ENCODE measurements around the gene GGA1.

GGA1 gene

DNA sequence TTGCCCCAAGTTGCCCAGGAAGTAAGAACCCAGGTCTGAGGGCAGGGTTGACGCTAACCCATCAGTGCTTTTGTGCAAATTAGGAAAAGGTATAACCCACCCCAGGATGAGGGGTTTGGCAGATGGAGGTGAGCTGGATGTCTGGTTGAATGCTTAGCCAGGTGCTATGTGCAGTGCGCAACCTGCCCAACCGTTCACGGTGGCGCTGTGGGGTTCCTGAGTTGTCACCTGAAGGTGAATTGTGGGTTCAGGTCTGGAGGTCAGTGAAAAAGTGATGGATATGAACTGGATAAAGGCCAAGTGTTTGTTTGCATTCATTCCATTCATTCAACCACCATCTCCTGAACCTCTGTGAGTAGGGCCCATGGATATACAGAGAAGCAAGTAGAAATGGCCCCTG lies 14.4 kb upstream of the GGA1 start:
- H3K9me3 ChIP-seq (replicated peaks; ENCODE audit: insufficient read depth, low read length): no peaks in the 10 kb centered on the region
- no peaks in the 10 kb centered on the region for H3K4me1 ChIP-seq (ENCODE audit: low read length)
- no peak overlapping the region for H3K9ac ChIP-seq (ENCODE audit: low read length)
- no peaks in the 10 kb centered on the region for H3K79me2 ChIP-seq (ENCODE audit: low read length)
- H3K9me2 ChIP-seq (replicated peaks; ENCODE audit: insufficient read depth, low read length): no peaks in the 10 kb centered on the region
- H3K36me3 ChIP-seq (replicated peaks; ENCODE audit: insufficient read depth, low read length): no peaks in the 10 kb centered on the region
- TF ChIP-seq EZH2 (optimal IDR thresholded peaks at IDR 0.05; ENCODE audit: low read depth, low read length) (no peak), EZH2phosphoT487 (IDR thresholded peaks at IDR 0.05; ENCODE audit: low read length) (no peak)
- TF ChIP-seq, protein P1, sequence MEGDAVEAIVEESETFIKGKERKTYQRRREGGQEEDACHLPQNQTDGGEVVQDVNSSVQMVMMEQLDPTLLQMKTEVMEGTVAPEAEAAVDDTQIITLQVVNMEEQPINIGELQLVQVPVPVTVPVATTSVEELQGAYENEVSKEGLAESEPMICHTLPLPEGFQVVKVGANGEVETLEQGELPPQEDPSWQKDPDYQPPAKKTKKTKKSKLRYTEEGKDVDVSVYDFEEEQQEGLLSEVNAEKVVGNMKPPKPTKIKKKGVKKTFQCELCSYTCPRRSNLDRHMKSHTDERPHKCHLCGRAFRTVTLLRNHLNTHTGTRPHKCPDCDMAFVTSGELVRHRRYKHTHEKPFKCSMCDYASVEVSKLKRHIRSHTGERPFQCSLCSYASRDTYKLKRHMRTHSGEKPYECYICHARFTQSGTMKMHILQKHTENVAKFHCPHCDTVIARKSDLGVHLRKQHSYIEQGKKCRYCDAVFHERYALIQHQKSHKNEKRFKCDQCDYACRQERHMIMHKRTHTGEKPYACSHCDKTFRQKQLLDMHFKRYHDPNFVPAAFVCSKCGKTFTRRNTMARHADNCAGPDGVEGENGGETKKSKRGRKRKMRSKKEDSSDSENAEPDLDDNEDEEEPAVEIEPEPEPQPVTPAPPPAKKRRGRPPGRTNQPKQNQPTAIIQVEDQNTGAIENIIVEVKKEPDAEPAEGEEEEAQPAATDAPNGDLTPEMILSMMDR (IDR thresholded peaks at IDR 0.05; ENCODE audit: low read length): peak; percentile 34
- no peak overlapping the region for H3K4me3 ChIP-seq (ENCODE audit: low read length)
- H4K20me1 ChIP-seq (ENCODE audit: insufficient read depth, low read length): no peaks in the 10 kb centered on the region
- DNase-seq: no peak
- peaks cover 40% of the 10 kb centered on the region for H3K27me3 ChIP-seq (replicated peaks; ENCODE audit: insufficient read depth, low read length)
- H2AFZ ChIP-seq (ENCODE audit: low read length): no peak overlapping the region
- no peaks in the 10 kb centered on the region for H3F3A ChIP-seq (ENCODE audit: insufficient read depth, low read length)
- H3K27ac ChIP-seq (ENCODE audit: low read length): no peak overlapping the region
- no peak overlapping the region for H3K4me2 ChIP-seq (ENCODE audit: low read depth, low read length)

DNA sequence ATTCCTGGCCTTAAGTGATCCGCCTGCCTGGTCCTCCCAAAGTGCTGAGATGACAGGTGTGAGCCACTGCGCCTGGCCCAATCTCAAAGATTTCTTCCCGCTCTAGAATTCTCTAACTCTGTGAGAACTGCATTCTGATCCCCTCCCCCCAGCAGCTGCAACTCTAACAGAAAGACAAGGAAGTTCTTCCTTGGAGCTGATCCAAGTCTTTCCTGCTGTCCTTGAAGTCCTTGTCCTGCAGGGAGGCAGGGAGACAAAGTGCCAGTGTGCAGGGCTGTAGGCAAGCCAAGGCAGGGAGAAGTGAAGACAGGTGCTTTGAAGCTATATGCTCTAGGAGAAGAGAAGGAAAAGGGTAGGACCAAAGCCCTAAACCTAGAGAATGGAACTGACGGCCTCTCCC lies 9.5 kb upstream of the GGA1 start:
- no peaks in the 10 kb centered on the region for H3K9me3 ChIP-seq (replicated peaks; ENCODE audit: insufficient read depth, low read length)
- H3F3A ChIP-seq (ENCODE audit: insufficient read depth, low read length): no peaks in the 10 kb centered on the region
- no peak overlapping the region for H3K9ac ChIP-seq (ENCODE audit: low read length)
- H3K9me2 ChIP-seq (replicated peaks; ENCODE audit: insufficient read depth, low read length): no peaks in the 10 kb centered on the region
- H3K4me1 ChIP-seq (ENCODE audit: low read length): no peaks in the 10 kb centered on the region
- H2AFZ ChIP-seq (ENCODE audit: low read length): no peak overlapping the region
- no peaks in the 10 kb centered on the region for H3K36me3 ChIP-seq (replicated peaks; ENCODE audit: insufficient read depth, low read length)
- TF ChIP-seq, protein P1 (IDR thresholded peaks at IDR 0.05; ENCODE audit: low read length): no peak
- no peak for TF ChIP-seq EZH2 (optimal IDR thresholded peaks at IDR 0.05; ENCODE audit: low read depth, low read length)
- no peak for TF ChIP-seq EZH2phosphoT487 (IDR thresholded peaks at IDR 0.05; ENCODE audit: low read length)
- no peak overlapping the region for H3K4me2 ChIP-seq (ENCODE audit: low read depth, low read length)
- no peak overlapping the region for H3K4me3 ChIP-seq (ENCODE audit: low read length)
- no peaks in the 10 kb centered on the region for H4K20me1 ChIP-seq (ENCODE audit: insufficient read depth, low read length)
- DNase-seq: no peak
- H3K27ac ChIP-seq (ENCODE audit: low read length): no peak overlapping the region
- H3K79me2 ChIP-seq (ENCODE audit: low read length): no peaks in the 10 kb centered on the region
- peaks cover 32% of the 10 kb centered on the region for H3K27me3 ChIP-seq (replicated peaks; ENCODE audit: insufficient read depth, low read length)

DNA sequence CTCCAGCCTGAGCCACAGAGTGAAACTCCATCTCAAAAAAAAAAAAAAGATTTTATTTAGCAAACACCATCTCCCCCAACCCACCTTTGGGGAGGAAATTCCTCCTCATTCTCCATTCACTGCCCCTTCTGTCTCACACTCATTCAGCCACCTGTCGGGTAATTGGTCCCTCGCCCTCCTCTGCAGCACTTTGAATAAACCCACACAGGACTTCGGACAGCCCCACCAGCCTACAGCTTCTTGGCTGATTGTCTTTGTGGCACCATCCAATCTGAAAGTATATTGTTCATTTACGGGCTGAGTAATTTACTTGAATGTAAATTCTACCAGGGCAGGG lies 7.5 kb upstream of the GGA1 start:
- H3K9me2 ChIP-seq (replicated peaks; ENCODE audit: insufficient read depth, low read length): no peaks in the 10 kb centered on the region
- H3K27ac ChIP-seq (ENCODE audit: low read length): no peak overlapping the region
- H3K36me3 ChIP-seq (replicated peaks; ENCODE audit: insufficient read depth, low read length): no peaks in the 10 kb centered on the region
- H3K9me3 ChIP-seq (replicated peaks; ENCODE audit: insufficient read depth, low read length): no peaks in the 10 kb centered on the region
- H3K27me3 ChIP-seq (replicated peaks; ENCODE audit: insufficient read depth, low read length): peaks cover 30% of the 10 kb centered on the region
- H3K9ac ChIP-seq (ENCODE audit: low read length): no peak overlapping the region
- no peak for DNase-seq
- H3K4me2 ChIP-seq (ENCODE audit: low read depth, low read length): peak overlapping the region; percentile 53; the same call in 1 of the 2 replicates
- no peaks in the 10 kb centered on the region for H4K20me1 ChIP-seq (ENCODE audit: insufficient read depth, low read length)
- H3K4me1 ChIP-seq (ENCODE audit: low read length): no peaks in the 10 kb centered on the region
- TF ChIP-seq EZH2phosphoT487 (IDR thresholded peaks at IDR 0.05; ENCODE audit: low read length) (no peak), EZH2 (optimal IDR thresholded peaks at IDR 0.05; ENCODE audit: low read depth, low read length) (no peak)
- TF ChIP-seq, protein P1 (IDR thresholded peaks at IDR 0.05; ENCODE audit: low read length): no peak
- peak overlapping the region; percentile 60 for H2AFZ ChIP-seq (ENCODE audit: low read length)
- peak overlapping the region; percentile 24; the same call in 1 of the 2 replicates for H3K4me3 ChIP-seq (ENCODE audit: low read length)
- no peaks in the 10 kb centered on the region for H3F3A ChIP-seq (ENCODE audit: insufficient read depth, low read length)
- H3K79me2 ChIP-seq (ENCODE audit: low read length): no peaks in the 10 kb centered on the region
